ENCODE data around the gene IL13RA2. TPM values are rescaled to one million over a fixed set of nuclear protein-coding genes. Genes with fewer than 3 reads are reported as not detected.

Gene IL13RA2
- total and polyA plus RNA-seq, 9 of the 15 experiments (the other 6 are each of a cell fraction or from before 2014, with no cell fraction given) = 0.06 to 0.18 (median 0.15) TPM; not detected in 6

DNA sequence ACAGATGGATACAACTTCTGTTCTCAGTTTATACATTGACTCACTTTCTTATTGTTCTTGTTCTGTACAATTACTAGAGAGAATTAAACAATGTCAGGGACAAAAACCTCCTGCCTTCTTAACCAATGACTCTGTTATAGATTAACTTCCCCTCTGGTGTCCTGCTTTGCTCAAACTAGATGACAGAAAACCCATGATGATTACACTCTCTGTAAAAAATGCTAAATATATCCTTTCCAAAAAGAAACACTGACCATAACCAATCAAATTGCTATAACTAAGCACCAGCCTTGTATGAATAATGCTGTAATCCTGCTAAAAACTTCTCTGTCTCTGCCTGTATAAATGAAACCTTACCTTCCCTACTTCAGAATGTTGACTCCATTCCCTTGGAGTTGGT, 29.8 kb upstream of the IL13RA2 start (continued):
- TF ChIP-seq, protein P1, sequence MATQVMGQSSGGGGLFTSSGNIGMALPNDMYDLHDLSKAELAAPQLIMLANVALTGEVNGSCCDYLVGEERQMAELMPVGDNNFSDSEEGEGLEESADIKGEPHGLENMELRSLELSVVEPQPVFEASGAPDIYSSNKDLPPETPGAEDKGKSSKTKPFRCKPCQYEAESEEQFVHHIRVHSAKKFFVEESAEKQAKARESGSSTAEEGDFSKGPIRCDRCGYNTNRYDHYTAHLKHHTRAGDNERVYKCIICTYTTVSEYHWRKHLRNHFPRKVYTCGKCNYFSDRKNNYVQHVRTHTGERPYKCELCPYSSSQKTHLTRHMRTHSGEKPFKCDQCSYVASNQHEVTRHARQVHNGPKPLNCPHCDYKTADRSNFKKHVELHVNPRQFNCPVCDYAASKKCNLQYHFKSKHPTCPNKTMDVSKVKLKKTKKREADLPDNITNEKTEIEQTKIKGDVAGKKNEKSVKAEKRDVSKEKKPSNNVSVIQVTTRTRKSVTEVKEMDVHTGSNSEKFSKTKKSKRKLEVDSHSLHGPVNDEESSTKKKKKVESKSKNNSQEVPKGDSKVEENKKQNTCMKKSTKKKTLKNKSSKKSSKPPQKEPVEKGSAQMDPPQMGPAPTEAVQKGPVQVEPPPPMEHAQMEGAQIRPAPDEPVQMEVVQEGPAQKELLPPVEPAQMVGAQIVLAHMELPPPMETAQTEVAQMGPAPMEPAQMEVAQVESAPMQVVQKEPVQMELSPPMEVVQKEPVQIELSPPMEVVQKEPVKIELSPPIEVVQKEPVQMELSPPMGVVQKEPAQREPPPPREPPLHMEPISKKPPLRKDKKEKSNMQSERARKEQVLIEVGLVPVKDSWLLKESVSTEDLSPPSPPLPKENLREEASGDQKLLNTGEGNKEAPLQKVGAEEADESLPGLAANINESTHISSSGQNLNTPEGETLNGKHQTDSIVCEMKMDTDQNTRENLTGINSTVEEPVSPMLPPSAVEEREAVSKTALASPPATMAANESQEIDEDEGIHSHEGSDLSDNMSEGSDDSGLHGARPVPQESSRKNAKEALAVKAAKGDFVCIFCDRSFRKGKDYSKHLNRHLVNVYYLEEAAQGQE (IDR thresholded peaks at IDR 0.05; ENCODE audit: borderline replicate concordance) = no peak
- TF ChIP-seq, protein P1 (CRISPR knock-in tag; IDR thresholded peaks at IDR 0.05; ENCODE audit: low read depth) = no peak
- TF ChIP-seq, protein P2, sequence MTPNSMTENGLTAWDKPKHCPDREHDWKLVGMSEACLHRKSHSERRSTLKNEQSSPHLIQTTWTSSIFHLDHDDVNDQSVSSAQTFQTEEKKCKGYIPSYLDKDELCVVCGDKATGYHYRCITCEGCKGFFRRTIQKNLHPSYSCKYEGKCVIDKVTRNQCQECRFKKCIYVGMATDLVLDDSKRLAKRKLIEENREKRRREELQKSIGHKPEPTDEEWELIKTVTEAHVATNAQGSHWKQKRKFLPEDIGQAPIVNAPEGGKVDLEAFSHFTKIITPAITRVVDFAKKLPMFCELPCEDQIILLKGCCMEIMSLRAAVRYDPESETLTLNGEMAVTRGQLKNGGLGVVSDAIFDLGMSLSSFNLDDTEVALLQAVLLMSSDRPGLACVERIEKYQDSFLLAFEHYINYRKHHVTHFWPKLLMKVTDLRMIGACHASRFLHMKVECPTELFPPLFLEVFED (CRISPR knock-in tag; conservative IDR thresholded peaks at IDR 0.05) = no peak
- no peak for TF ChIP-seq ZNF77 (CRISPR knock-in tag; IDR thresholded peaks at IDR 0.05)
